Left ventricle myocardium superior (tissue), 1 donor: ENCODE data around the gene SNAPIN. TPM values are rescaled to one million over a fixed set of nuclear protein-coding genes. Genes with fewer than 3 reads are reported as not detected.
A peak's percentile ranks its signal among the peaks of the same experiment; 100 is the strongest.
"Not testable (repeated sequence)": the region's sequence is repeated elsewhere in the genome, so short reads cannot be mapped to it uniquely, and the experiment has no call there.

Experiments used
- ATAC-seq: fragments of 200-7000 bp; cut with Tn5 transposase; one replicate; pipeline ENCODE4 v1.9.1; 2020; ENCODE audit warnings: mild to moderate bottlenecking, moderate library complexity
- DNase-seq: peaks from one replicate; pipeline ENCODE4 v3.0.0-alpha.2; 2020
- intact Hi-C: fragments of 100-400 bp; cut with micrococcal nuclease; formaldehyde crosslinking; loops from one replicate; pipeline ENCODE4 v1.11.0; 2022
- total RNA-seq: library from RNA; stranded (reverse); fragmentation: NEBNext Ultra II Directional; extraction: Animal tissue kit (Norgen Biotek cat#: 25700); gene quantifications from one replicate; pipeline ENCODE4 v1.2.1, GENCODE V29; 2021
- donor health status: DM: no; HTN: yes; CAD: no; lungs with severe emphysema.

SNAPIN gene
- total RNA-seq, 1 donor from 2014 or later = 60.1 TPM

GRCh38 chr1:153624965-153625611, 33.4 kb upstream of the SNAPIN start:
- no peak for ATAC-seq
- intact Hi-C loops = no loop called here
- DNase-seq = no peak

- intact Hi-C loops = no loop called here
- DNase-seq (no peak), ATAC-seq (no peak)
These were observed 32.0 kb upstream of the SNAPIN start for GRCh38 chr1:153626477-153626903.

GRCh38 chr1:153626904-153627714, 31.4 kb upstream of the SNAPIN start, which contains the start of gene S100A13:
Gene S100A13 (minus strand): TSS chr1:153627505. CDS start chr1:153626472, 1,033 bp downstream.
- DNase-seq (peak; percentile 85), ATAC-seq (peak; percentile 67)
- intact Hi-C loops = no loop called here

- DNase-seq (peak; percentile 82), ATAC-seq (peak; percentile 59)
- intact Hi-C loops = no loop called here
These were observed 30.5 kb upstream of the SNAPIN start, which contains the start of gene S100A1 for GRCh38 chr1:153627715-153628626. Gene S100A1 (plus strand): TSS chr1:153628434. CDS start chr1:153630522, 2,088 bp downstream.

- ATAC-seq (no peak), DNase-seq (no peak)
- intact Hi-C loops = no loop called here
These were observed 29.7 kb upstream of the SNAPIN start for GRCh38 chr1:153628638-153629342.

GRCh38 chr1:153629343-153629665, 29.2 kb upstream of the SNAPIN start:
- ATAC-seq = no peak
- intact Hi-C loops = no loop called here
- no peak for DNase-seq

- intact Hi-C loops = no loop called here
- DNase-seq (peak; percentile 83), ATAC-seq (peak; percentile 50)
These were observed 28.5 kb upstream of the SNAPIN start for GRCh38 chr1:153629971-153630370.

GRCh38 chr1:153630384-153630783, 28.1 kb upstream of the SNAPIN start:
- no peak for ATAC-seq
- DNase-seq = no peak
- intact Hi-C loops = no loop called here

- DNase-seq (no peak), ATAC-seq (no peak)
- intact Hi-C loops = no loop called here
These were observed 27.2 kb upstream of the SNAPIN start for GRCh38 chr1:153631047-153632022.

- intact Hi-C loops = no loop called here
- ATAC-seq = peak; percentile 28
- DNase-seq = no peak
These were observed 25.2 kb upstream of the SNAPIN start for GRCh38 chr1:153633161-153633753.

GRCh38 chr1:153633754-153634665, 24.5 kb upstream of the SNAPIN start, which contains the start of gene CHTOP:
Gene CHTOP (plus strand): TSS chr1:153634066. CDS start chr1:153636589, 2,523 bp downstream.
- peak; percentile 90 for ATAC-seq
- intact Hi-C loops = no loop called here

GRCh38 chr1:153635872-153636271, 22.6 kb upstream of the SNAPIN start:
- intact Hi-C loops = no loop called here
- no peak for ATAC-seq
- DNase-seq = no peak

More at GRCh38 chr1:153633754-153634665, 24.5 kb upstream of the SNAPIN start, which contains the start of gene CHTOP:
- DNase-seq = peak; percentile 98

GRCh38 chr1:153636312-153636711, 22.2 kb upstream of the SNAPIN start:
- DNase-seq (no peak), ATAC-seq (no peak)
- intact Hi-C loops = no loop called here

GRCh38 chr1:153638261-153638660, 20.2 kb upstream of the SNAPIN start:
- ATAC-seq (no peak), DNase-seq (no peak)
- intact Hi-C loops = no loop called here

- DNase-seq (peak; percentile 44), ATAC-seq (peak; percentile 79)
- intact Hi-C loops = no loop called here
These were observed 19.2 kb upstream of the SNAPIN start for GRCh38 chr1:153639280-153639679.

- ATAC-seq, DNase-seq, intact Hi-C loops: not testable (repeated sequence)
These were observed 18.3 kb upstream of the SNAPIN start for GRCh38 chr1:153640213-153640612.
